SH-SY5Y (cell line): Measurements from ENCODE around the gene MACROD2.

Source experiments
- GATA2 ChIP-seq: IDR thresholded peaks from 2 replicates; pipeline ENCODE4 v1.6.1; 2011; ENCODE audit warnings: mild to moderate bottlenecking, low read depth, low read length
- GATA3 ChIP-seq: IDR thresholded peaks from 2 replicates; pipeline ENCODE4 v1.6.1; 2011; ENCODE audit warnings: low read depth, mild to moderate bottlenecking, low read length, moderate library complexity

DNA sequence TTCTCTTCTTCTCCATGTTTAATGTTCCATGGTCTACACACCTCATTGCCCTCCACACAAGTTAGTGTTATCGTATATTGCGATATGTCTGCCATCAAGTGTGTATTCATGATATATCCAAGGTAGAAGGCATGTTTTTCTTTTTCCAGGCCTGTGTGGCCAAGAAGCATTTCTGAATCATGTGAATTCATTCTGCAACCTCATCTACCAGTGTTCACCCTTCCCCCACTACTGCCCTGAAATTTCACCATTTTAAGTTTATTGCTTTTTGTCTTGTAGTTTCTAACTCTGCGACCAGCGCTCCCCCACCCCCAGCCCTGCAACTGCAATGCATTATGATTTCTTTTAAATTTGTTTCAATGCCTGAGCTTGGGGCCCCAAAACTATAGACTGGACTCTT is 960.1 kb downstream of the MACROD2 start:
- TF ChIP-seq GATA2 = no peak
- no peak for TF ChIP-seq GATA3
